T-helper 22 cell (primary cell): Measurements from ENCODE around the gene PCLO.
"Not testable (repeated sequence)": the region's sequence is repeated elsewhere in the genome, so short reads cannot be mapped to it uniquely, and the experiment has no call there.

Source experiments
- DNase-seq: peaks from one replicate; pipeline ENCODE4 v3.0.0-alpha.2; 2020; ENCODE audit warnings: low read depth

PCLO gene

GRCh38 chr7:83040484-83040883 lies 122.2 kb downstream of the PCLO start:
- no peak for DNase-seq

GRCh38 chr7:83038787-83039186 lies 123.9 kb downstream of the PCLO start:
- no peak for DNase-seq

- DNase-seq: no peak
These were observed 125.8 kb downstream of the PCLO start for GRCh38 chr7:83036721-83037380.

- DNase-seq: no peak
These were observed 126.6 kb downstream of the PCLO start for GRCh38 chr7:83036130-83036529.

- no peak for DNase-seq
These were observed 130.5 kb downstream of the PCLO start for GRCh38 chr7:83032195-83032594.

- not testable (repeated sequence) for DNase-seq
These were observed 138.6 kb downstream of the PCLO start for GRCh38 chr7:83023817-83024665.

GRCh38 chr7:83021032-83021431 lies 141.7 kb downstream of the PCLO start:
- no peak for DNase-seq

- DNase-seq: no peak
These were observed 142.5 kb downstream of the PCLO start for GRCh38 chr7:83020161-83020560.

- DNase-seq: no peak
These were observed 146.8 kb downstream of the PCLO start for GRCh38 chr7:83015916-83016315.

GRCh38 chr7:83014546-83014945 lies 148.1 kb downstream of the PCLO start:
- no peak for DNase-seq

- no peak for DNase-seq
These were observed 150.7 kb downstream of the PCLO start for GRCh38 chr7:83011954-83012353.

GRCh38 chr7:83005410-83005809 lies 157.3 kb downstream of the PCLO start:
- DNase-seq: no peak

GRCh38 chr7:83001362-83002040 lies 161.2 kb downstream of the PCLO start:
- DNase-seq: no peak

GRCh38 chr7:82998436-82998835 lies 164.2 kb downstream of the PCLO start:
- no peak for DNase-seq

GRCh38 chr7:82985144-82985802 lies 177.4 kb downstream of the PCLO start:
- DNase-seq: no peak

- DNase-seq: no peak
These were observed 182.4 kb downstream of the PCLO start for GRCh38 chr7:82980130-82980788.

GRCh38 chr7:82975811-82976468 lies 186.7 kb downstream of the PCLO start:
- no peak for DNase-seq

- DNase-seq: no peak
These were observed 190.5 kb downstream of the PCLO start for GRCh38 chr7:82972135-82972534.

- DNase-seq: no peak
These were observed 197.3 kb downstream of the PCLO start for GRCh38 chr7:82965088-82966036.
